LNCAP (cell line): Measurements from ENCODE around the gene FOXL1.

ENCODE experiments used
- CTCF ChIP-seq: fragments of 450-650 bp; IDR thresholded peaks from 2 replicates; pipeline ENCODE4 v1.5.1; 2017; ENCODE audit warnings: mild to moderate bottlenecking

FOXL1 gene

DNA sequence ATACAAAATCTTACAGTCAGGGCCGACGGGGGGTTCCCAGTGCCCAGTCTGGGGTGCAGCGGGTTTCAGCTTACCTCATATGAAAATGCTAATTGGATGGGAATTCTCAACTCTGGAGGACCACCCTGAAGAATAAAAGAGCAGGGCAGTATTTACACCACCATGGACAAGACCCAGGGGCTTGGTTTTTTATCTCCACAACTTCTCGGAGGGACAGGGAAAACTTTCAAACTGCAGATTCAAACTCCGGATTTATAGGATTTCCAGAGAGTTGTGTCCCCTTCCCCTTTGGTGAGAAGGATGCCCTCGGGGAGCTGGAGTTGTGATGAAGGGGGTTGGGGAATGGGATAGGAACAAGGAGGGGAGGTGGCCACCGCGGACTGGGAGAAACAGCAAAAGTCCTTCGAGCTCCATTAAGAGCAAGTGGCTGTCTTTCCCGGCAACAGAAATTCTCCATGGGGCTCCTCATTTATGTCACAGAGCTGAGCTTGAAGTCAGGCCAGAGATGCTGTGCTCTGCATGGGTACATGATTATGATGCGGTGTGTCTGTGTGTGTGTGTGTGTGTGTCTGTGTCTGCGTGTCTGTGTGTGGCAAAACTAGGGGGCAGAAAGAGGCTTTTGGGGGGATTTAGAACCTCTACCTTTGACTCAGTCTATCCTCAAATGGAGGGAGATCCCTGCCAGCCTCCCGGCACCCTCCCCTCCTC lies 15.7 kb downstream of the FOXL1 start:
- no peak for TF ChIP-seq CTCF

DNA sequence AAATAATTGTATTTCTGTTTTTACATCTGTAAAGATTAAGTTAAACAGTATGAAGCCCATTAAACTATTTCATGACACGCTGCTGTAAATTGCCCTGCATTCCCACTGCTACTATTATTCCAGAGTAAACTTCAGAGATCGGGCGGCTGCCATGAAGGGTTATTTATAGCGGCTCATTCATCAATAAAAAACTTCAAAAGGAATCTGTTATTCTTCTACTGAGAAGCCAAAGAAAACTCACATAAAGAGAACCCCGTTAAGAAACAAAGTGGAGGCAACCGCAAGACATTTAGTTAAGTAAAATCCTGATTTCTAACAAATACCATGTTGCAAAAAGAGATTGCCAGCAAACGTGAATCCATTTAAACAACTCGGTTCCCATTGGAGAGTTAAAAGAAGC lies 16.4 kb downstream of the FOXL1 start:
- TF ChIP-seq CTCF = no peak

- no peak for TF ChIP-seq CTCF
Measured at GRCh38 chr16:86595983-86596605, 17.7 kb downstream of the FOXL1 start.

- no peak for TF ChIP-seq CTCF
Measured at GRCh38 chr16:86597126-86597879, 19.0 kb downstream of the FOXL1 start.

GRCh38 chr16:86597880-86598606 lies 19.7 kb downstream of the FOXL1 start:
- TF ChIP-seq CTCF = no peak

DNA sequence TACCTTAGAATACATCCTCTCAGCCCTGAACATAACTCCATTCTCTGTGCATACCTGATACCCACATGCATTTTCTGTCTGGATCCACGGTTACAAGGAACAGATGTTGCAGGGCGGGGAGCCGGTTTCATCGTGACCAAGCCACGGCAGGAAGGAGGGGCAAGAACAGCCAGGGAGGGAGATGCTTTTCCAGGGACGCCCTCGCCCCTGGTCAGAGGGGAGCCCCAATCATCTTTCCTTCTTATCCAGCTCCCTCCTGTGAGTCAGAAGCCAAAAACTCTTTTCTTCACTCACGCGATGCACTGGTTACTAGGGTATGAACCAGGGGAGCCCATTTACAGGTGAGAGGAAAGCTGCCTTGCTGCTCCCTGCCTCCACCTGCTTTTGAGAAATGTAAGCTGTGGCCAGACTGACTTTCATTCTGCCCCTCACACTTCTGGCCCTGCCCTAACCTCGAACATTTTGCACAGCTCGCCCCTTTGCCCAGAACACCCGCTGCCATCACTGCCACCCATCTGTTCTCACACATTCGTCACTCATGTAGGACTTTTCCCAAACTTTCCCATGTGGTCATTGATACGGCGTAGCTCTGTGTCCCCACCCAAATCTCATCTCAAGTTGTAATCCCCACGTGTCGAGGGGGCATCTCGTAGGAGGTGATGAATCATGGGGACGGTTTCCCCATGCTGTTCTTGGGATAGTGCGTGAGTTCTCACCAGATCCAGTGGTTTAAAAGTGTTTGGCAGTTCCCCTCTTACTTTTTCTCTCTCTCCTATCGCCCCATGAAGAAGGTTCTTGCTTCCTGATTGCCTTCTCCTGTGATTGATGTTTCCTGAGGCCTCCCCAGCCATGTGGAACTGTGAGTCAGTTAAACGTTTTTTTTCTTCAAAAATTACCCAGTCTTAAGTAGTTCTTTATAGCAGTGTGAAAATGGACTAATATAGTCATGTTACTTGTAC lies 20.5 kb downstream of the FOXL1 start:
- TF ChIP-seq CTCF = no peak
